Neuronal stem cell (in vitro differentiated cells): ENCODE results near the gene IFRD1.

ENCODE experiments used
- DNase-seq: peaks from one replicate; pipeline ENCODE4 v3.0.0-alpha.2; 2013; ENCODE audit warnings: low spot score
- H2AFZ ChIP-seq: one replicate; pipeline ENCODE4 v1.6.1; 2013; ENCODE audit warnings: mild to moderate bottlenecking, low read length, inconsistent platforms
- H2AK5ac ChIP-seq: 2 replicates; pipeline ENCODE4 v1.6.1; 2013; ENCODE audit warnings: low read depth, mild to moderate bottlenecking, inconsistent platforms, low read length, moderate library complexity, mixed read lengths
- H2BK120ac ChIP-seq: 2 replicates; pipeline ENCODE4 v1.6.1; 2013; ENCODE audit warnings: low read depth, mild to moderate bottlenecking, inconsistent platforms, low read length, moderate library complexity, mixed read lengths
- H2BK12ac ChIP-seq: one replicate; pipeline ENCODE4 v1.6.1; 2013; ENCODE audit warnings: low read length, inconsistent platforms
- H2BK15ac ChIP-seq: 2 replicates; pipeline ENCODE4 v1.6.1; 2013; ENCODE audit warnings: mild to moderate bottlenecking, low read length, inconsistent platforms, mixed read lengths
- H2BK5ac ChIP-seq: one replicate; pipeline ENCODE4 v1.6.1; 2013; ENCODE audit warnings: inconsistent platforms, mild to moderate bottlenecking, low read length, moderate library complexity
- H3K14ac ChIP-seq: one replicate; pipeline ENCODE4 v1.6.1; 2013; ENCODE audit warnings: low read length, inconsistent platforms
- H3K18ac ChIP-seq: 2 replicates; pipeline ENCODE4 v1.6.1; 2013; ENCODE audit warnings: low read length, inconsistent platforms
- H3K23ac ChIP-seq: 2 replicates; pipeline ENCODE4 v1.6.1; 2013; ENCODE audit warnings: low read depth, mild to moderate bottlenecking, mixed read lengths, low read length, inconsistent platforms; ENCODE audit not compliant: poor library complexity
- H3K27ac ChIP-seq: replicated peaks from 3 replicates; pipeline ENCODE4 v1.5.1; 2013; ENCODE audit warnings: low read length, inconsistent platforms
- H3K27me3 ChIP-seq, 3 experiments: 2 replicates each; pipeline ENCODE4 v1.6.1; 2013; ENCODE audit warnings: low read length in 3 of 3, mild to moderate bottlenecking in 2 of 3, inconsistent platforms in 1 of 3, low read depth in 1 of 3, mixed read lengths in 1 of 3, moderate library complexity in 1 of 3; ENCODE audit not compliant: control insufficient read depth in 3 of 3, insufficient read depth in 3 of 3
- H3K36me3 ChIP-seq, 2 donors: replicated peaks in 1 of 2; 2 replicates each; pipeline ENCODE4 v1.6.1; 2013; ENCODE audit warnings: low read length in 2 of 2; ENCODE audit not compliant: control insufficient read depth in 2 of 2, insufficient read depth in 2 of 2
- H3K4ac ChIP-seq: 2 replicates; pipeline ENCODE4 v1.6.1; 2013; ENCODE audit warnings: inconsistent platforms, mild to moderate bottlenecking, low read length, moderate library complexity
- H3K4me1 ChIP-seq, 2 donors: 1 replicate in 1 of 2; 2 replicates in 1 of 2; pipeline ENCODE4 v1.6.1; 2013; ENCODE audit warnings: low read length in 2 of 2, low read depth in 1 of 2; ENCODE audit not compliant: control insufficient read depth in 2 of 2, insufficient read depth in 1 of 2
- H3K4me2 ChIP-seq: one replicate; pipeline ENCODE4 v1.6.1; 2013; ENCODE audit warnings: mild to moderate bottlenecking, low read length, inconsistent platforms; ENCODE audit not compliant: insufficient read depth, poor library complexity, severe bottlenecking
- H3K4me3 ChIP-seq, 2 donors: 2 replicates each; pipeline ENCODE4 v1.5.1; 2013; ENCODE audit warnings: low read length in 2 of 2, mild to moderate bottlenecking in 2 of 2, inconsistent platforms in 1 of 2, moderate library complexity in 1 of 2
- H3K79me1 ChIP-seq: one replicate; pipeline ENCODE4 v1.6.1; 2013; ENCODE audit warnings: low read depth, mild to moderate bottlenecking, inconsistent platforms, low read length, moderate library complexity
- H3K9ac ChIP-seq: one replicate; pipeline ENCODE4 v1.6.1; 2013; ENCODE audit warnings: mild to moderate bottlenecking, low read depth, low read length, inconsistent platforms; ENCODE audit not compliant: poor library complexity
- H3K9me3 ChIP-seq, 2 donors: replicated peaks in 1 of 2; 2 replicates each; pipeline versions ENCODE3 to v1.6.1; 2013; ENCODE audit warnings: low read length in 2 of 2, mild to moderate bottlenecking in 2 of 2, inconsistent platforms in 1 of 2, low read depth in 1 of 2, mixed read lengths in 1 of 2, moderate library complexity in 1 of 2; ENCODE audit not compliant: control insufficient read depth in 2 of 2, insufficient read depth in 1 of 2
- H4K8ac ChIP-seq: one replicate; pipeline ENCODE4 v1.6.1; 2013; ENCODE audit warnings: low read depth, mild to moderate bottlenecking, inconsistent platforms, low read length, moderate library complexity
- H4K91ac ChIP-seq: one replicate; pipeline ENCODE4 v1.6.1; 2013; ENCODE audit warnings: low read length, low read depth, mild to moderate bottlenecking, inconsistent platforms; ENCODE audit not compliant: poor library complexity
- WGBS, 2 donors: extraction: QIAGEN DNeasy Blood & Tissue Kit; methylation state at CpG; one replicate each; pipeline ENCODE4 v1.1.7; 2013; ENCODE audit warnings: missing lambda C conversion rate in 2 of 2, mixed read lengths in 1 of 2; ENCODE audit not compliant: insufficient read length in 2 of 2, insufficient replicate concordance in 1 of 2; ENCODE audit errors: extremely low coverage in 2 of 2; 5-methylcytosine and 5-hydroxymethylcytosine counted together

Gene IFRD1

GRCh38 chr7:112430649-112431048 is 19.6 kb upstream of the IFRD1 start:
- H3K36me3 ChIP-seq, result no peaks in the 10 kb centered on the region
- no peak overlapping the region for H2AFZ ChIP-seq
- H3K23ac ChIP-seq, result no peak overlapping the region
- no peak overlapping the region for H2BK120ac ChIP-seq
- no peak overlapping the region for H3K4me2 ChIP-seq
- H2BK12ac ChIP-seq, result no peak overlapping the region
- no peak overlapping the region for H3K9ac ChIP-seq
- no peak overlapping the region for H4K91ac ChIP-seq
- H2BK5ac ChIP-seq, result no peak overlapping the region
- H3K4me3 ChIP-seq, result no peak overlapping the region
- no peak overlapping the region for H2AK5ac ChIP-seq
- peaks cover 2 to 6% of the 10 kb centered on the region in 2 donors for H3K4me1 ChIP-seq
- H3K79me1 ChIP-seq, result no peaks in the 10 kb centered on the region
- no peak for DNase-seq
- no peak overlapping the region for H2BK15ac ChIP-seq
- H3K14ac ChIP-seq, result no peak overlapping the region
- H3K18ac ChIP-seq, result no peak overlapping the region
- no peak overlapping the region for H4K8ac ChIP-seq
- WGBS, 2 donors, result no CpG with 5 or more reads among the region's 2 CpGs
- no peak overlapping the region for H3K27ac ChIP-seq
- no peak overlapping the region for H3K4ac ChIP-seq
- no peaks in the 10 kb centered on the region for H3K27me3 ChIP-seq
- peaks cover 0 to 8% of the 10 kb centered on the region in 2 donors for H3K9me3 ChIP-seq

GRCh38 chr7:112431803-112432202 is 18.5 kb upstream of the IFRD1 start:
- WGBS, 2 donors, result no CpG with 5 or more reads among the region's 3 CpGs
- no peak overlapping the region for H2BK5ac ChIP-seq
- H3K4me3 ChIP-seq, result no peak overlapping the region

GRCh38 chr7:112433289-112433688 is 17.0 kb upstream of the IFRD1 start:
- Histone ChIP-seq H3K4ac (no peak overlapping the region), H3K23ac (no peak overlapping the region), H2AK5ac (no peak overlapping the region), H4K8ac (no peak overlapping the region), H3K9me3 (peaks cover 0 to 8% of the 10 kb centered on the region in 2 donors), H4K91ac (no peak overlapping the region), H3K14ac (no peak overlapping the region), H2BK15ac (no peak overlapping the region), H2BK5ac (no peak overlapping the region), H3K27ac (no peak overlapping the region), H2BK120ac (no peak overlapping the region), H3K36me3 (no peaks in the 10 kb centered on the region), H3K4me1 (peaks cover 2 to 6% of the 10 kb centered on the region in 2 donors), H3K4me2 (no peak overlapping the region), H3K18ac (no peak overlapping the region), H3K4me3 (no peak overlapping the region), H3K27me3 (no peaks in the 10 kb centered on the region), H2BK12ac (no peak overlapping the region), H3K79me1 (no peaks in the 10 kb centered on the region), H3K9ac (no peak overlapping the region), H2AFZ (no peak overlapping the region)
- no peak for DNase-seq
- WGBS, 2 donors, result no CpG with 5 or more reads among the region's 1 CpG

More at GRCh38 chr7:112431803-112432202, 18.5 kb upstream of the IFRD1 start:
- no peak overlapping the region for H3K23ac ChIP-seq
- H2AK5ac ChIP-seq, result no peak overlapping the region
- no peak overlapping the region for H3K4ac ChIP-seq
- H3K18ac ChIP-seq, result no peak overlapping the region
- H3K4me1 ChIP-seq, result peaks cover 2 to 6% of the 10 kb centered on the region in 2 donors
- H2BK120ac ChIP-seq, result no peak overlapping the region
- no peak overlapping the region for H3K14ac ChIP-seq
- H3K36me3 ChIP-seq, result no peaks in the 10 kb centered on the region
- H3K79me1 ChIP-seq, result no peaks in the 10 kb centered on the region
- H3K4me2 ChIP-seq, result no peak overlapping the region
- H3K27ac ChIP-seq, result no peak overlapping the region
- no peak overlapping the region for H2BK12ac ChIP-seq
- no peaks in the 10 kb centered on the region for H3K27me3 ChIP-seq
- H2AFZ ChIP-seq, result no peak overlapping the region
- no peak overlapping the region for H4K91ac ChIP-seq
- no peak overlapping the region for H2BK15ac ChIP-seq
- H3K9ac ChIP-seq, result no peak overlapping the region
- H4K8ac ChIP-seq, result no peak overlapping the region
- no peak for DNase-seq
- peaks cover 0 to 8% of the 10 kb centered on the region in 2 donors for H3K9me3 ChIP-seq

- Histone ChIP-seq H2AK5ac (no peak overlapping the region), H3K79me1 (no peaks in the 10 kb centered on the region), H2BK120ac (no peak overlapping the region), H3K4me2 (no peak overlapping the region), H3K4ac (no peak overlapping the region), H3K23ac (no peak overlapping the region), H3K4me3 (no peak overlapping the region), H3K36me3 (no peaks in the 10 kb centered on the region), H2AFZ (no peak overlapping the region), H2BK15ac (no peak overlapping the region), H3K9me3 (peaks cover 0 to 8% of the 10 kb centered on the region in 2 donors), H4K8ac (no peak overlapping the region), H3K27me3 (no peaks in the 10 kb centered on the region), H4K91ac (no peak overlapping the region), H3K9ac (no peak overlapping the region), H3K14ac (no peak overlapping the region), H3K18ac (no peak overlapping the region), H3K4me1 (peaks cover 2 to 6% of the 10 kb centered on the region in 2 donors), H2BK12ac (no peak overlapping the region), H3K27ac (no peak overlapping the region), H2BK5ac (no peak overlapping the region)
- DNase-seq, result no peak
- no CpG with 5 or more reads among the region's 1 CpG for WGBS, 2 donors
Measured at GRCh38 chr7:112437072-112437471, 13.2 kb upstream of the IFRD1 start.
